ENCODE measurements around the gene REXO5.
A peak's percentile ranks its signal among the peaks of the same experiment; 100 is the strongest.
"Not testable (repeated sequence)": the region's sequence is repeated elsewhere in the genome, so short reads cannot be mapped to it uniquely, and the experiment has no call there.

The REXO5 gene

DNA sequence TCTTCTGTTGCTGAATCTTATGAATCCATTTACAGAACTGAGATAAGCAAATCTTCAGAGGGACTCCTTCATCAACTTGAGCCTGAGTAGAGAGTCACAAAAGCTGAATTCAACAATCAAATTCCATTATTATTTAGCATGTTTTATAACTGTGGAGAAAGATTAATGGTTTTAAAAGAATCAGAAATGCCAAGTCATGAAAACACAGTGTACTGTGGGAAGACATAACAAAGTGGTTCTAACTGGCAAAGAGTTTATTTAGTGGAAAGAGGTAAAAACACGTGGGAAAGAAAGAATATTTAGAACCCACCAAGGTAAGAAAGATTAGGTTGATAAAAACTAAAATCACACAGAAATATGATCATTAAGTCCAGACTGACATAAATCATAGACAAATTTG, 5.0 kb upstream of the REXO5 start:
- DNase-seq, result no peak

DNA sequence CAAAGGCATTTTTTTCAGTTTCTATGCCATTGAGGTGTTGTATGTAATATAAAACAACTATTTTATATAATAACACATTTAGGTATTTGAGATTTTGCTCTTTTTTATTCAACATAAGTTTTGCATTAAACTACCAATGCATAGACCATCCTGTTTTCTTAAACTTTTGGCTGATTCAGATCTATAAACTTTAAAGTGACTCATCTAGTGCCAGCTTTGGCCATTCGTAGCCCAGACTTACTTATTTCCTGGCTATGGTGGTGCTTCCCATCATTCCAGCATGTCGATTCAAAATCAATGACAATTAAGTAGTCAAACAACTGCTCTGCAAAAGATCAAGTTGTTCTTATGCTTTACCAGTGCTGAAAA, 3.2 kb upstream of the REXO5 start:
- DNase-seq, result no peak

GRCh38 chr16:20803561-20804214, 2.6 kb upstream of the REXO5 start:
- DNase-seq, result no peak

DNA sequence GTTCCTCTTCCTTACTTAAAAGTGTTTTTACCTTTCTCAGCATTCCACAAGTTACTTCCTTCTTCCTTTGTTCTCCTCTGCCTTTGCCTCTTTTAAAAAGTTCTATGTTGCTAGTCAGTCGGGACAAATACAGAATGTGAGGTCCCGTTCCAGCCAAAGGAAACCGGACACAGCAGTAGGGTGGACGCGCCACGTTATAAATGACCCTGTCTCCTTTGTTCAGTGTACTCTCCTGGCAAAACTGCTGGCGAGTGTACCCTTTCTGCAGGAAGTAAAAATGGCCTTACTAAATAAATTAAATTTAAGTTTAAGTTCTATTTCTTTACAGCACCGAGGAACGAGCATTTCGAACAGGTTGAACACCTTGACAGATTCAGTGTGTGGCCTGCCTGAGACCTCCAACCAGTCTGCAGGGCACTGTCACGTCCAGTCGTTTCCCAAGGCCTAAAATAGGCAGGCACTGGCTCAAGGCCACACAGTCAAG, 601 bp upstream of the REXO5 start:
- not testable (repeated sequence) for DNase-seq

- DNase-seq, result no peak
These were observed 1.5 kb downstream of the REXO5 start for GRCh38 chr16:20807862-20808261.

GRCh38 chr16:20811889-20812439, 5.6 kb downstream of the REXO5 start:
- DNase-seq, result no peak

GRCh38 chr16:20812510-20812909, 6.2 kb downstream of the REXO5 start:
- no peak for DNase-seq

DNA sequence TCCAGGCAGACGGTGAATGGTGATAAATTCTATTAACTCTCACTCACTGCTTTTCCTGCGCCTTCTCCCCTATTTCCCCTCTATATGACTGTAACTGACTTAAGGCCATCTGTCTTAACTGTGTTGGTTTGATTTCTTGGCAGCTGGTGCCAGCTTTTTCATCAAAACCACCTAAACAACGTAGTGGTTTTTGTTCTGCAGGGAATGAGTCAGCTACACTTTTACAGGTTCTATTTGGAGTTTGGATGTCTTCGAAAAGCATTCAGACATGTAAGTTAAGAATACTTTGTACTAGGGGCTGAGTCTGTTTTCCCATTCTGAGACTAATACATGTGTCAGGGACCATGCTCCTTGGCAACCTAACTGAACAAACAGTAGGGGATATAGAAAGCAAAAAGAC, 8.5 kb downstream of the REXO5 start:
- no peak for DNase-seq

DNA sequence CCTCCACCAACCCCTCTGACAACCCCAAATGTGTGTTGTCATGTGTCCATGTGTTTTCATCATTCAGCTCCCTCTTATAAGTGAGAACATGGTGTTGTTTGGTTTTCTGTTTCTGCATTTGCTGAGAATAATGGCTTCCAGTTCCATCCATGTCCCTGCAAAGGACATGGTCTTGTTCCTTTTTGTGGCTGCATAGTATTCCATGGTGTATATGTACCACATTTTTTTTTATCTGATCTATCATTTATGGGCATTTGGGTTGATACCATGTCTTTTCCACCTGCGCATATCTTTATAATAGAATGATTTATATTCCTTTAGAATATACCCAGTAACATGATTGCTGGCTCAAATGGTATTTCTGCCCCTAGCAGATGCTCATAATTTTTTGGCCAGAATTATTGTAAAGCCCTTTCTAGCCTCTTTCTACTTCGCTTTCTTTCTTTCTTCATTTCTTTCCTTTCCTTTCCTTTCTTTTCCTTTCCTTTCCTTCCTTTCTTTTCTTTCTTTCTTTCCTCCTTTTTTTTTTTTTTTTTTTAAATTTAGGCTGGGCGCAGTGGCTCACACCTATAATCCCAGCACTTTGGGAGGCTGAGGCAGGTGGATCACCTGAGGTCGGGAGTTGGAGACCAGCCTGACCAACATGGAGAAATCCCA, 12.7 kb downstream of the REXO5 start:
- DNase-seq, result no peak

GRCh38 chr16:20821682-20822081, 15.4 kb downstream of the REXO5 start:
- no peak for DNase-seq

- no peak for DNase-seq
These were observed 16.4 kb downstream of the REXO5 start for GRCh38 chr16:20822521-20823325.

DNA sequence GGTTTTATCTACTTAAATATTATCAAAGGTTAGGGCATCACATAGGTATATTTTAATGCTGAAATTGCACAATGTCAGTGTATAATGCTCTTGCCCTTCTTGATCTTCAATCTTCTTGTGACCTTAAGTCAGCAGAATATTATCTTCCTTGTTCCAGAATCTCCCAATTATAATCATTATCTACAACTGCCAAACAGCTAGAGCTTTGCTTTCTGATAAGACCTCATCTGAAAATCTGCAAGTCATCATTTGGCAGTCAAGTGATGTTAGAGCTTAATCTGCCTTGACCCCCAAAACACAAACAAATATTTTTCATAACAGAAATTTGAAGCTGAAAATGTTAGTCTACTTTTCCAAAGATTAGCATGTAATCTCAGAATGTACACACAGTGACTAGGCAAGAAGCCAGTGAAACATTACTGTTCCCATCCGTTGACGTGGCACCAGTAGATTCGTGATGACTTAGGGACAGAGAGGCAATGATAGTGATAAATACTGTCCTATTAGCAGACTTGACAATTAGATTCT, 19.8 kb downstream of the REXO5 start:
- DNase-seq, result no peak

GRCh38 chr16:20829536-20829935, 23.2 kb downstream of the REXO5 start:
- no peak for DNase-seq

GRCh38 chr16:20830372-20830771, 24.0 kb downstream of the REXO5 start:
- no peak for DNase-seq

- DNase-seq, result no peak
These were observed 26.8 kb downstream of the REXO5 start for GRCh38 chr16:20833086-20833485.

GRCh38 chr16:20838240-20838639, 31.9 kb downstream of the REXO5 start:
- DNase-seq, result no peak

DNA sequence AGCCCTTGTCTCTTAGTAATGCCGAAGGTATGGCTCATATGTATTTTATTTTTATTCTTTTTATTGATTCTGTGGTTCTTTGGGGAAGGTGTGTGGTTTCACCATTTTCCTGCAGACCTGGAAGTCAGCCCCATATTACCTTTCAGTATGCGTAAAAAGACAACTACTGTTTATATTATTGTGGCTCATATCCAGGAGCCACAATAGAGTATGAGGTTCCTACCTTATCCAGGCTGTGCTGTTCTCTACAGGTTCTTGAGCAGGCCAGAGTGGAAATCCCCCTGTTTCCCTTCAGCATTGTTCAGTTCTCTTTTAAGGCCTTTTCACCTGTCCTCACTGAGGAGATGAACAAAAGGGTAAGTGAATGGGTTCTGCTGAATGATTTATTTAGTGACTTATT, 33.2 kb downstream of the REXO5 start:
- no peak for DNase-seq

DNA sequence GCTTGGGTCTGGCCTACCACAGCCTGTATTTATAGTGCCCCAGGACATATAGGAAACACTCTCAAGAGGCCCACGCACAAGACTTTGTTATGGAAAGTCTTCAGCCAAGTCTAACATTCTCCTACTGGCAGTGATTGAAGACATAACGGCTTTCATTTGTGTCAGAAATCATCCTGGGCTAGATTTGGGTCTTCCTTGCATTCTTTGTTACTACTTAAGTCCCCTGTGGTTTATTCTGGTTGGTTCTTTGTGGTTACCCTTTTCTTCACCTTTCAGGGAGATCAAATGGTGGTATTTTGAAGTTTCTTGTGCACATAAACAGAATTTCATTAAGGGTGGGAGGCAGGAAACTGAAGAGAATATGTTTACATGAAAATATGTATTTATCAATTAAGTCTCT, 37.7 kb downstream of the REXO5 start:
- peak in 1 of 2 donors; percentile 23 for DNase-seq

- DNase-seq, result peak in 1 of 2 donors; percentile 13
These were observed 38.3 kb downstream of the REXO5 start for GRCh38 chr16:20844588-20844987.

DNA sequence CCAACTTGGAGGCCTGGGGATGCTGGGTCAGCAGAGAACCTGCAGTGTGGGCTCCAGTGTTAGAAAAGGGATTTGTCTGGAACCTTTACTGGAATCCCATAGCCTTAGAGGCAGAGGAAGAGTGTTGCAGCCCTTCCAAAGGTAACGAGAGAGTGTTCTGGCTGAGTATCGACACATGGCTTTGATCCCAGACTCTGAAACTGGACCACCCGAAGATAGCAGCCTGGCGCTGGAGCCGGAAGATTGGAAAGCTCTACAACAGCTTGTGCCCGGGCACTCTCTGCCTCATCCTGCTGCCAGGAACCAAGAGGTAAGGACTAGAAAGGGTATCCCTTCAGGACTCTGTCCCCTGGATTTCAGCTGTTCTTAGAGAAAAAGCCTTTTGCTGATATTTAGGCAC, 39.7 kb downstream of the REXO5 start:
- DNase-seq, result no peak

- DNase-seq, result no peak
These were observed 40.2 kb downstream of the REXO5 start for GRCh38 chr16:20846551-20846950.

GRCh38 chr16:20847550-20847949, 41.2 kb downstream of the REXO5 start:
- DNase-seq, result no peak
